Measurements from ENCODE around the gene PITPNC1. TPM values are rescaled to one million over a fixed set of nuclear protein-coding genes. Genes with fewer than 3 reads are reported as not detected.

PITPNC1 gene
- total and polyA plus RNA-seq, 2 donors (not counting 1 experiment from before 2014, with no cell fraction given): 5.8 to 7.1 TPM

- no peaks in the 10 kb centered on the region for H3K27me3 ChIP-seq (ENCODE audit: control insufficient read depth, insufficient read depth, low read length)
- H3K4me2 ChIP-seq (ENCODE audit: extremely low read depth, insufficient read depth, low read length): no peak overlapping the region
- no peaks in the 10 kb centered on the region for H3K4me1 ChIP-seq (ENCODE audit: control insufficient read depth, extremely low read depth, insufficient read depth, low read length)
- TF ChIP-seq EZH2 (IDR thresholded peaks at IDR 0.05; ENCODE audit: low read length, missing control alignments) (no peak), CTCF (conservative IDR thresholded peaks at IDR 0.05 in 1 of 2, IDR thresholded peaks at IDR 0.05 in 1 of 2; ENCODE audit: low read depth in 1 of 2, low read length in 2 of 2) (no peak)
- H3K9ac ChIP-seq (ENCODE audit: insufficient read depth, low read length): no peak overlapping the region
- H3K27ac ChIP-seq (ENCODE audit: insufficient read depth, low read length): no peak overlapping the region
- no peak overlapping the region for H2AFZ ChIP-seq (ENCODE audit: low read length)
- H3K79me2 ChIP-seq (ENCODE audit: control insufficient read depth, insufficient read depth, low read length): no peaks in the 10 kb centered on the region
- no peaks in the 10 kb centered on the region for H3K9me3 ChIP-seq (ENCODE audit: control insufficient read depth, insufficient read depth, low read depth, low read length)
- no peak for DNase-seq (ENCODE audit: low read depth in 2 of 2)
- H4K20me1 ChIP-seq (ENCODE audit: control insufficient read depth, extremely low read depth, insufficient read depth, low read length): no peaks in the 10 kb centered on the region
- no peak overlapping the region for H3K4me3 ChIP-seq (replicated peaks in 1 of 4; ENCODE audit: control extremely low read depth in 1 of 4, insufficient read depth in 1 of 4, low read depth in 3 of 4, low read length in 4 of 4)
- no peaks in the 10 kb centered on the region for H3K36me3 ChIP-seq (ENCODE audit: control insufficient read depth, insufficient read depth, low read length)
Measured at GRCh38 chr17:67655478-67656148, 278.5 kb downstream of the PITPNC1 start.

GRCh38 chr17:67656494-67657203 is 279.6 kb downstream of the PITPNC1 start:
- H3K4me2 ChIP-seq (ENCODE audit: extremely low read depth, insufficient read depth, low read length): no peak overlapping the region
- H3K36me3 ChIP-seq (ENCODE audit: control insufficient read depth, insufficient read depth, low read length): no peaks in the 10 kb centered on the region
- no peaks in the 10 kb centered on the region for H3K27me3 ChIP-seq (ENCODE audit: control insufficient read depth, insufficient read depth, low read length)
- H3K4me1 ChIP-seq (ENCODE audit: control insufficient read depth, extremely low read depth, insufficient read depth, low read length): no peaks in the 10 kb centered on the region
- H4K20me1 ChIP-seq (ENCODE audit: control insufficient read depth, extremely low read depth, insufficient read depth, low read length): no peaks in the 10 kb centered on the region
- no peaks in the 10 kb centered on the region for H3K9me3 ChIP-seq (ENCODE audit: control insufficient read depth, insufficient read depth, low read depth, low read length)
- no peak for DNase-seq (ENCODE audit: low read depth in 2 of 2)
- no peaks in the 10 kb centered on the region for H3K79me2 ChIP-seq (ENCODE audit: control insufficient read depth, insufficient read depth, low read length)
- no peak overlapping the region for H3K27ac ChIP-seq (ENCODE audit: insufficient read depth, low read length)
- no peak overlapping the region for H2AFZ ChIP-seq (ENCODE audit: low read length)
- no peak overlapping the region for H3K9ac ChIP-seq (ENCODE audit: insufficient read depth, low read length)
- no peak for TF ChIP-seq CTCF (conservative IDR thresholded peaks at IDR 0.05 in 1 of 2, IDR thresholded peaks at IDR 0.05 in 1 of 2; ENCODE audit: low read depth in 1 of 2, low read length in 2 of 2)
- no peak for TF ChIP-seq EZH2 (IDR thresholded peaks at IDR 0.05; ENCODE audit: low read length, missing control alignments)
- H3K4me3 ChIP-seq (replicated peaks in 1 of 4; ENCODE audit: control extremely low read depth in 1 of 4, insufficient read depth in 1 of 4, low read depth in 3 of 4, low read length in 4 of 4): no peak overlapping the region

- no peak for TF ChIP-seq CTCF (conservative IDR thresholded peaks at IDR 0.05 in 1 of 2, IDR thresholded peaks at IDR 0.05 in 1 of 2; ENCODE audit: low read depth in 1 of 2, low read length in 2 of 2)
- TF ChIP-seq EZH2 (IDR thresholded peaks at IDR 0.05; ENCODE audit: low read length, missing control alignments): no peak
- H3K9me3 ChIP-seq (ENCODE audit: control insufficient read depth, insufficient read depth, low read depth, low read length): no peaks in the 10 kb centered on the region
- no peaks in the 10 kb centered on the region for H4K20me1 ChIP-seq (ENCODE audit: control insufficient read depth, extremely low read depth, insufficient read depth, low read length)
- H3K79me2 ChIP-seq (ENCODE audit: control insufficient read depth, insufficient read depth, low read length): no peaks in the 10 kb centered on the region
- no peaks in the 10 kb centered on the region for H3K27me3 ChIP-seq (ENCODE audit: control insufficient read depth, insufficient read depth, low read length)
- no peak overlapping the region for H3K4me3 ChIP-seq (replicated peaks in 1 of 4; ENCODE audit: control extremely low read depth in 1 of 4, insufficient read depth in 1 of 4, low read depth in 3 of 4, low read length in 4 of 4)
- H3K27ac ChIP-seq (ENCODE audit: insufficient read depth, low read length): no peak overlapping the region
- H3K4me2 ChIP-seq (ENCODE audit: extremely low read depth, insufficient read depth, low read length): no peak overlapping the region
- no peaks in the 10 kb centered on the region for H3K36me3 ChIP-seq (ENCODE audit: control insufficient read depth, insufficient read depth, low read length)
- H3K9ac ChIP-seq (ENCODE audit: insufficient read depth, low read length): no peak overlapping the region
- no peaks in the 10 kb centered on the region for H3K4me1 ChIP-seq (ENCODE audit: control insufficient read depth, extremely low read depth, insufficient read depth, low read length)
- no peak for DNase-seq (ENCODE audit: low read depth in 2 of 2)
- no peak overlapping the region for H2AFZ ChIP-seq (ENCODE audit: low read length)
Measured at GRCh38 chr17:67657596-67657995, 280.5 kb downstream of the PITPNC1 start.

Data from fibroblast of lung (primary cell).